NCI-H69 (cell line): ENCODE data around the gene TNRC18.
"Not testable (repeated sequence)": the region's sequence is repeated elsewhere in the genome, so short reads cannot be mapped to it uniquely, and the experiment has no call there.

Experiments
- DNase-seq: peaks from one replicate; lab custom pipeline; 2025; lab: John Stamatoyannopoulos, UW

Gene TNRC18

GRCh38 chr7:5375925-5376324 lies 47.7 kb downstream of the TNRC18 start:
- DNase-seq: no peak

- no peak for DNase-seq
Observed at GRCh38 chr7:5374464-5374863, 49.2 kb downstream of the TNRC18 start.

- no peak for DNase-seq
Observed at GRCh38 chr7:5373300-5373699, 50.3 kb downstream of the TNRC18 start.

- no peak for DNase-seq
Observed at GRCh38 chr7:5370454-5371353, 52.9 kb downstream of the TNRC18 start.

- DNase-seq: no peak
Observed at GRCh38 chr7:5367661-5368060, 56.0 kb downstream of the TNRC18 start.

- peak; percentile 81 for DNase-seq
Observed at GRCh38 chr7:5365976-5366625, 57.5 kb downstream of the TNRC18 start.

GRCh38 chr7:5363729-5364128 lies 59.9 kb downstream of the TNRC18 start:
- DNase-seq: no peak

GRCh38 chr7:5362466-5362865 lies 61.2 kb downstream of the TNRC18 start:
- DNase-seq: no peak

- no peak for DNase-seq
Observed at GRCh38 chr7:5361446-5362127, 62.0 kb downstream of the TNRC18 start.

- DNase-seq: no peak
Observed at GRCh38 chr7:5360971-5361370, 62.7 kb downstream of the TNRC18 start.

GRCh38 chr7:5360451-5360850 lies 63.2 kb downstream of the TNRC18 start:
- DNase-seq: no peak

GRCh38 chr7:5360021-5360420 lies 63.6 kb downstream of the TNRC18 start:
- not testable (repeated sequence) for DNase-seq

- no peak for DNase-seq
Observed at GRCh38 chr7:5359344-5359743, 64.3 kb downstream of the TNRC18 start.

GRCh38 chr7:5357951-5358350 lies 65.7 kb downstream of the TNRC18 start:
- DNase-seq: no peak

GRCh38 chr7:5356751-5357119 lies 66.9 kb downstream of the TNRC18 start:
- DNase-seq: no peak

- DNase-seq: peak; percentile 13
Observed at GRCh38 chr7:5354460-5355232, 69.0 kb downstream of the TNRC18 start.

GRCh38 chr7:5352440-5353010 lies 71.1 kb downstream of the TNRC18 start:
- no peak for DNase-seq

- DNase-seq: no peak
Observed at GRCh38 chr7:5351507-5352265, 71.9 kb downstream of the TNRC18 start.

GRCh38 chr7:5350600-5351385 lies 72.8 kb downstream of the TNRC18 start:
- DNase-seq: no peak

GRCh38 chr7:5350174-5350463 lies 73.5 kb downstream of the TNRC18 start:
- no peak for DNase-seq
